Measurements from ENCODE around the gene RANBP1. TPM values are rescaled to one million over a fixed set of nuclear protein-coding genes. Genes with fewer than 3 reads are reported as not detected.

RANBP1 gene
- total and polyA plus RNA-seq, 9 of the 15 experiments (the other 6 are each of a cell fraction or from before 2014, with no cell fraction given): 162 to 2,891 (median 1,289) TPM

DNA sequence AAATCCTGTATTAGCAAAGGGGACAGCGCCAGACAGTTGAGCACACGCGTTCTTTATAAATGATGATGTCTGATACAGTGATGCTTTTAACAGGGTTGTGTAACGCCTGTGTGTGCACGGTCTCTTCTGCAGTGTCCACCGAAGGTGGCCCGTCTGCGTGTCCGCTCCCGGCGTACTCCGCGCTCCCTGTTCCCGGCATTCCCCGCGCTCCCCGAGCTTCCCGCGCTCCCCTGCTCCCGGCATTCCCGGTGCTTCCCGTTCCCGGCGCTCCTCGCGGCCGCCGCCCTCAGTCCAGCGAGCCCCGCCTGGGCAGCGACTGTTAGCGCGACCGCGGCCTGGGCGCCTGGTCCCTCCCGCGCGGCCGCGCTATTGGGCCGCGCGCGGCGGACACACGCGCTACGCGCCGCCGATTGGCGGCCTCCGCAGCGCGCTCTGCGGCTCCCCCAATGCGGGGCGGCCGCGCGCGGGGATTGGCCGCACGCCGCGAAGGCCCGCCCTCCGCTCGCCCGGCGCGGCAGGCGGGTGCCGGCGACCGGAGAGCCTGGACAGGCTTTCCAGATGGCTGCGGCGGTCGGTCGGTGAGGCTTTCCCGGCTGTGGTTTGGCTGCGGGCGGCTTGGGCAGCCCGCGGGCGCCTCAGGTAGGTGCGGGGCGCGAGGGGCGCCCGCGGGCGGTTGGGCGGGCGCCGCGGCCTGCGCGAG lies 36.0 kb upstream of the RANBP1 start, which contains the start of gene DGCR8 (continued):
- TF ChIP-seq, protein P1, sequence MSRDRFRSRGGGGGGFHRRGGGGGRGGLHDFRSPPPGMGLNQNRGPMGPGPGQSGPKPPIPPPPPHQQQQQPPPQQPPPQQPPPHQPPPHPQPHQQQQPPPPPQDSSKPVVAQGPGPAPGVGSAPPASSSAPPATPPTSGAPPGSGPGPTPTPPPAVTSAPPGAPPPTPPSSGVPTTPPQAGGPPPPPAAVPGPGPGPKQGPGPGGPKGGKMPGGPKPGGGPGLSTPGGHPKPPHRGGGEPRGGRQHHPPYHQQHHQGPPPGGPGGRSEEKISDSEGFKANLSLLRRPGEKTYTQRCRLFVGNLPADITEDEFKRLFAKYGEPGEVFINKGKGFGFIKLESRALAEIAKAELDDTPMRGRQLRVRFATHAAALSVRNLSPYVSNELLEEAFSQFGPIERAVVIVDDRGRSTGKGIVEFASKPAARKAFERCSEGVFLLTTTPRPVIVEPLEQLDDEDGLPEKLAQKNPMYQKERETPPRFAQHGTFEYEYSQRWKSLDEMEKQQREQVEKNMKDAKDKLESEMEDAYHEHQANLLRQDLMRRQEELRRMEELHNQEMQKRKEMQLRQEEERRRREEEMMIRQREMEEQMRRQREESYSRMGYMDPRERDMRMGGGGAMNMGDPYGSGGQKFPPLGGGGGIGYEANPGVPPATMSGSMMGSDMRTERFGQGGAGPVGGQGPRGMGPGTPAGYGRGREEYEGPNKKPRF (IDR thresholded peaks at IDR 0.05; ENCODE audit: low read depth, low read length): no peak
- TF ChIP-seq SP2 (IDR thresholded peaks at IDR 0.05; ENCODE audit: extremely low read depth, low read depth, low read length, poor library complexity, severe bottlenecking): peak; percentile 96
- TF ChIP-seq RAD21 (CRISPR knock-in tag; conservative IDR thresholded peaks at IDR 0.05 in 1 of 2, IDR thresholded peaks at IDR 0.05 in 1 of 2): peak; percentile 30 to 34; a peak in 2 of 4 replicates
- no peak for TF ChIP-seq PML (IDR thresholded peaks at IDR 0.05; ENCODE audit: low read length)
- no peak for TF ChIP-seq TCF3 (CRISPR knock-in tag; IDR thresholded peaks at IDR 0.05)
- TF ChIP-seq ZNF212 (CRISPR knock-in tag; IDR thresholded peaks at IDR 0.05): peak; percentile 86
- TF ChIP-seq, protein P2, sequence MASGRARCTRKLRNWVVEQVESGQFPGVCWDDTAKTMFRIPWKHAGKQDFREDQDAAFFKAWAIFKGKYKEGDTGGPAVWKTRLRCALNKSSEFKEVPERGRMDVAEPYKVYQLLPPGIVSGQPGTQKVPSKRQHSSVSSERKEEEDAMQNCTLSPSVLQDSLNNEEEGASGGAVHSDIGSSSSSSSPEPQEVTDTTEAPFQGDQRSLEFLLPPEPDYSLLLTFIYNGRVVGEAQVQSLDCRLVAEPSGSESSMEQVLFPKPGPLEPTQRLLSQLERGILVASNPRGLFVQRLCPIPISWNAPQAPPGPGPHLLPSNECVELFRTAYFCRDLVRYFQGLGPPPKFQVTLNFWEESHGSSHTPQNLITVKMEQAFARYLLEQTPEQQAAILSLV (tag; IDR thresholded peaks at IDR 0.05): peak; percentile 89; the same call in 1 of the 2 replicates
- TF ChIP-seq, protein P3, sequence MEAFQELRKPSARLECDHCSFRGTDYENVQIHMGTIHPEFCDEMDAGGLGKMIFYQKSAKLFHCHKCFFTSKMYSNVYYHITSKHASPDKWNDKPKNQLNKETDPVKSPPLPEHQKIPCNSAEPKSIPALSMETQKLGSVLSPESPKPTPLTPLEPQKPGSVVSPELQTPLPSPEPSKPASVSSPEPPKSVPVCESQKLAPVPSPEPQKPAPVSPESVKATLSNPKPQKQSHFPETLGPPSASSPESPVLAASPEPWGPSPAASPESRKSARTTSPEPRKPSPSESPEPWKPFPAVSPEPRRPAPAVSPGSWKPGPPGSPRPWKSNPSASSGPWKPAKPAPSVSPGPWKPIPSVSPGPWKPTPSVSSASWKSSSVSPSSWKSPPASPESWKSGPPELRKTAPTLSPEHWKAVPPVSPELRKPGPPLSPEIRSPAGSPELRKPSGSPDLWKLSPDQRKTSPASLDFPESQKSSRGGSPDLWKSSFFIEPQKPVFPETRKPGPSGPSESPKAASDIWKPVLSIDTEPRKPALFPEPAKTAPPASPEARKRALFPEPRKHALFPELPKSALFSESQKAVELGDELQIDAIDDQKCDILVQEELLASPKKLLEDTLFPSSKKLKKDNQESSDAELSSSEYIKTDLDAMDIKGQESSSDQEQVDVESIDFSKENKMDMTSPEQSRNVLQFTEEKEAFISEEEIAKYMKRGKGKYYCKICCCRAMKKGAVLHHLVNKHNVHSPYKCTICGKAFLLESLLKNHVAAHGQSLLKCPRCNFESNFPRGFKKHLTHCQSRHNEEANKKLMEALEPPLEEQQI (IDR thresholded peaks at IDR 0.05): no peak
- TF ChIP-seq, protein P4, sequence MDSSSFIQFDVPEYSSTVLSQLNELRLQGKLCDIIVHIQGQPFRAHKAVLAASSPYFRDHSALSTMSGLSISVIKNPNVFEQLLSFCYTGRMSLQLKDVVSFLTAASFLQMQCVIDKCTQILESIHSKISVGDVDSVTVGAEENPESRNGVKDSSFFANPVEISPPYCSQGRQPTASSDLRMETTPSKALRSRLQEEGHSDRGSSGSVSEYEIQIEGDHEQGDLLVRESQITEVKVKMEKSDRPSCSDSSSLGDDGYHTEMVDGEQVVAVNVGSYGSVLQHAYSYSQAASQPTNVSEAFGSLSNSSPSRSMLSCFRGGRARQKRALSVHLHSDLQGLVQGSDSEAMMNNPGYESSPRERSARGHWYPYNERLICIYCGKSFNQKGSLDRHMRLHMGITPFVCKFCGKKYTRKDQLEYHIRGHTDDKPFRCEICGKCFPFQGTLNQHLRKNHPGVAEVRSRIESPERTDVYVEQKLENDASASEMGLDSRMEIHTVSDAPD (CRISPR knock-in tag; IDR thresholded peaks at IDR 0.05): no peak
- TF ChIP-seq, protein P5, sequence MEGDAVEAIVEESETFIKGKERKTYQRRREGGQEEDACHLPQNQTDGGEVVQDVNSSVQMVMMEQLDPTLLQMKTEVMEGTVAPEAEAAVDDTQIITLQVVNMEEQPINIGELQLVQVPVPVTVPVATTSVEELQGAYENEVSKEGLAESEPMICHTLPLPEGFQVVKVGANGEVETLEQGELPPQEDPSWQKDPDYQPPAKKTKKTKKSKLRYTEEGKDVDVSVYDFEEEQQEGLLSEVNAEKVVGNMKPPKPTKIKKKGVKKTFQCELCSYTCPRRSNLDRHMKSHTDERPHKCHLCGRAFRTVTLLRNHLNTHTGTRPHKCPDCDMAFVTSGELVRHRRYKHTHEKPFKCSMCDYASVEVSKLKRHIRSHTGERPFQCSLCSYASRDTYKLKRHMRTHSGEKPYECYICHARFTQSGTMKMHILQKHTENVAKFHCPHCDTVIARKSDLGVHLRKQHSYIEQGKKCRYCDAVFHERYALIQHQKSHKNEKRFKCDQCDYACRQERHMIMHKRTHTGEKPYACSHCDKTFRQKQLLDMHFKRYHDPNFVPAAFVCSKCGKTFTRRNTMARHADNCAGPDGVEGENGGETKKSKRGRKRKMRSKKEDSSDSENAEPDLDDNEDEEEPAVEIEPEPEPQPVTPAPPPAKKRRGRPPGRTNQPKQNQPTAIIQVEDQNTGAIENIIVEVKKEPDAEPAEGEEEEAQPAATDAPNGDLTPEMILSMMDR (IDR thresholded peaks at IDR 0.05 in 2 of 3, conservative IDR thresholded peaks at IDR 0.05 in 1 of 3; ENCODE audit: insufficient read depth in 2 of 3, low read depth in 1 of 3, low read length in 3 of 3): peak in 2 of 3 experiments; percentile 8 to 9; a peak in 2 of 6 replicates
- no peak for TF ChIP-seq BMI1 (IDR thresholded peaks at IDR 0.05; ENCODE audit: low read length)
- no peak for TF ChIP-seq GTF2E2 (tag; IDR thresholded peaks at IDR 0.05)
- no peak for TF ChIP-seq ZNF146 (CRISPR knock-in tag; IDR thresholded peaks at IDR 0.05; ENCODE audit: unreplicated experiment)

All from K562 (cell line).